Measurements from ENCODE around the gene OSCP1.
A peak's percentile ranks its signal among the peaks of the same experiment; 100 is the strongest.

Gene OSCP1

GRCh38 chr1:36380782-36381181 is 69.5 kb downstream of the OSCP1 start:
- no peak for DNase-seq

GRCh38 chr1:36380143-36380619 is 70.1 kb downstream of the OSCP1 start:
- DNase-seq: no peak

- no peak for DNase-seq
Measured at GRCh38 chr1:36377791-36378492, 72.3 kb downstream of the OSCP1 start.

GRCh38 chr1:36372617-36373016 is 77.6 kb downstream of the OSCP1 start:
- no peak for DNase-seq

- peak; percentile 83 for DNase-seq
Measured at GRCh38 chr1:36369061-36369861, 81.0 kb downstream of the OSCP1 start.
